Measurements from ENCODE around the gene IER3.

DNA sequence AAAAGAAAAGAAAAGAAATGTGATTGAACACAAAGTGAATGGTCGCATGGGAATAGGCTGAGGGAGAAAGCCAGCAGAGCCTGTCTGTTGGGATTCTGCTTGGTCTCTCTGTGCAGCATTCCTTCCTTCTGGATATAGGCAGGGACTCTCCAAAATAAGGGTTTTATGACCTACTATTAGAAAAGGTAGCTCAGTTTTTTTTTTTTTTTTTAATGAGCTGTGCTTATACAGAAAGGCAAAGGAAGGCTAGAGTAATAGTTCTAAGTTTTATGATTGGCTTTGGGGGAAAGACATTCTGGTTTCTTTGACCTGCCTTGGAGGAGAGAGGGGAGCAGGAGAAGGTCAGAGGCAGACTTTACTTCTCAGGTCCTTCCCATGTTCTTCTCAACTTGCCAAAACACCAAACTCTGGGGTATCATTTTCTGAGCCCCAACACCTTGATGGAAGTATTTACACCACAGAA is 18.8 kb upstream of the IER3 start:
- no peak for TF ChIP-seq POLR2A (IDR thresholded peaks at IDR 0.05)
- no peak for TF ChIP-seq CTCF (IDR thresholded peaks at IDR 0.05)

Measured in stomach (tissue), 4 donors.